Measurements from ENCODE around the gene PLA2G12A.

PLA2G12A gene

DNA sequence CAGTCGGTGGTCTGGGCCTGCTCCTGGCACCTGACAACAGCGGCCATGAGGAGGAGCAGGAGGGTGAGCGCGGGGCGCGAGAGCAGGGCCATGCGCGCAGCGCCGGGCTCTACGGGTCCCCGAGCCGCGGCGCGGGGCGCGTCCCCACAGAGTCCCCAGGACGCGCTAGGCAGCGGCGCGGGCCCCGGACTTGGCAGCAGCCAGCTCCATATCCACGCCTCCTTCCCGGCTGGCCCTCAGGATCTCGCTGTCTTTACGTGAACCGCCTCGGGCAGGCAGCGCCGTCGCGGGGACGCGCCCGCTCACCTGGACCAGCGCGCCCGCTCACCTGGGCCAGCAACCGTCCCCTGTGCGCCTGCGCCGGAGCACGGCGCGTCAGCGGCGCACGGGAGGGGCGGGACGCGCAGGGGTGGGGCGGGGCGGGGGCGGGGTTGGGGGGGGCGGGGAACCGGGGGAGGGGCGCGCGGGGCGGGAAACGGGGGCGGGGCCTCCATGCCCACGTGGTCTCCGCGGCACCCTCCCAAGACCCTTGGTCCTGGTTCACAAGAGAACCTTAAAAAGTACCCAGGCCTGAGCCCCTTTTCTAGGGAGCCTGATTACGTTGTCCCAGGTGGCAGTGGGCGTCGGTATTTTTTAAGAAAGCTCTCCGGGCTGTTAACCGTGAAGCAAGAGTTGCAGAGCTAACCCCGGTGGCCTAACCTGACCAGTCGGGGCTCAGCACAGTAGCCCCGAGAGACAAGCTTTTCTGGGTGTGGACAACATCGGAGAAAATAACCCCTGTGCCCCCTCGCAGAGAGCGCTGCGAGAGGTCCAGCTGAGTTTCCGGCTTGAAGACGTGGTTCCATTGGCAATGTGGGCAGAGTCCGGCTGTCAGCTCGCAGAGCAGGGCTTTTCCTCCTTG lies at the start of gene PLA2G12A:
TSS of gene PLA2G12A (minus strand) at position 353 of the 901 bp plus-strand sequence. CDS start at position 92, 261 bp downstream.
- DNase-seq, result peak; percentile 31

DNA sequence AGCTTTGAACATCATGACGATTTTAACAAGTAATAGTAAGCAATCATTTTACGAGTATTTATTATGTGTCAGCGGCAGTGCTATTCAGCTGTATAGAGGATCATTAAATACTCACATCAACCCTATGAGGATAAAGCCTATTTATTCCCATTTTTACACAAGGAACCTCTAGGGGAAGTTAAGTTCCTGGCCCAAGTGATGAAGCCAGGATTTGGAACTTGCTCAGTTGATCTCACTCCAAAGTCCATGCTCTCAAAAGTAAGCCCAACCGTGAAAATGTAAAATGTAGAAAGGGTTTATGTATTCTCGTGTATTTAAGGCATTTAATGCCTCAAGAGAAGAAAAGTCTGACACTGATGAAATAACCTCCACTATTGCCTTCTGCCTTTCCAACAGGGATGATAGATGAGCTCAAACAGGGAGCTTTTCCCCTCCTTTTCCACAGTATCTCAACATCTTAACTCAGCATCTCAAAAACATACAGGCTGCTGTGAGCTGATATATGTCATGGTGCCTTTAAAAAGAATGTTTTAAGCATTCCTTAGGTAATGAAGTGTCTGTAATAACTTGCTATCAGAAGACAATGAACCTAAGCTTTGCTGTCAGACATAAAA lies 35.0 kb upstream of the PLA2G12A start:
- DNase-seq, result no peak

DNA sequence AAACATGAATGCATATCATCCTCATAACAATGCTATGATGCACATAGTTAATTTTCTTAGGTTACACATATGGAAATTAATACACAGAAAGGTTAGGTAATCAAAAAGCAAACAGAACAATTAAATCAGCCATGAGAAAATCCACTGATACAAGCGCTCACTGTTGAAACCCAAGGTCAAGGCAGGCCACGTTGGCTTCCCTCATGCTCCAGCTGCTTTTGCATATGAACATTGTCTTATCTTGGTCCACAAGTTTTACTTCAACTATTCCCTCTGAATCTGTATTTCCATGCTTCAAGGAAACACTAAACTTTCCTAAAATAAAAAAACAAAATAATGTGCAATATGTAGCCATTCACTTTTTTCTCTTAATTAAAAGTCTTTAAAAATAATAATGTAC lies 34.5 kb upstream of the PLA2G12A start:
- no peak for DNase-seq

DNA sequence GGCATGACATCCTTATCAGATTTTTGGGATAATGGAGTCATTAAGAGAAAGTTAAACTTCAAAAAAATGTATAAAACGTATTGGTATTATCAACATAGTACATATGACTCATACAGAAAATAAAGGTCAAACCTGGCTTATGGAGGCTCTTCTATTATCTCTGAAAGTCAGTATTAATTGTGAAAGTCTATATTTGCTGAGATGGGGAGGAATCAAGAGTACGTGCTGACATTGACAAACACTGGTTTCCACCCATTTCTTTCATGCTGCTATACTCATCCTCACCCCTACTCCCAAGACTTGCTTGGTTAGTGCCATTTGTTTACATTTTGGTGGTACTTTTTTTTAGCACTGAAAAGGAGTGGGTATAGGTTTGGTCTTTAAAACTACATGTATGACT lies 30.8 kb upstream of the PLA2G12A start:
- no peak for DNase-seq

DNA sequence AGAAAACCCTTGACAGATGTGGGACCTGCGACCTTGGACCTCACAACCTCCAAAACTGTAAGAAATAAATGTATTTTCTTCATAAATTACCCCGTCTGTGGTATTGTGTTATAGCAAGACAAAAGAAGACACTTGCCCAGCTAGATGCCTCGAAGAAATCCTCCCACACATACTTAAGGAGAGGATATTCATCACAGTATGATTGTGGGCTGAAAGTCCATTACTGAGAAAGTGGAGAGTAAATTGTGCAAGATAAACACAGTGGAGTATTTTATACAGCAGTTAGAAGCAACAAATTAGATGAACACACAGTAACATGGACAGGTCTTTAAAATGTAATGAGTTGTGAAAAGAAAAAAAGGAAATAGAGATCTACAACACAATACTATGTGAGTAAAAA lies 25.8 kb upstream of the PLA2G12A start:
- no peak for DNase-seq

DNA sequence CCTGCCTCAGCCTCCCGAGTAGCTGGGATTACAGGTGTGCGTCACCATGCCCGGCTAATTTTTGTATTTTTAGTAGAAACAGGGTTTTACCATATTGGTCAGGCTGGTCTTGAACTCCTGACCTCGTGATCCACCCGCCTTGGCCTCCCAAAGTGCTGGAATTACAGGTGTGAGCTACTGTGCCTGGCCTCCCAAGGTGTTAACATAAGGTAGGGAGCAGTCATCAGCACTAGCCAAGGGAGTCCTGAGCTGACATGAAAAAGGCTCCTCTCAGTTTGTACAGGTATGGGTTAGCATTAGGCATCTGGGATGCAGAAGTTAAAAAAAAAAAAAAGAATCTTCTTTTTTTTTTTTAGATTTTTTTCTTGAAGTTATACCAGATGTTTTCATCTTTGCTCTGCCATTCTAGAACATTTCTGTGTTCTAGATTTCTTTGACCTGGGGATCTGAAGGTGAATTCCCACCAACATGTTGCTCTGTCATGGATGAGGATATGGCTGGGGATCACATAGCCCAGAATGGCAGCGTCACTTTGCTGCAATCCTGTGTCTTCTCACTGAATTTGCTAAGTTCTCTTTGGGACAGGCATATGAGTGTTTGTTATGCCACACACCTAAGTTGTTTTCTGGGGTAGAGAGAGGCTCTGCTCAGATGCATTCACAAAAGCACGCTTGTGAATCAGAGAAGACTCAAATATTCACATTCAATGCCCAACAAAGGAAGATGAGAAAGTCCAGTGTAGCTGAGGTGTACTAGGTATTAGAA lies 24.4 kb upstream of the PLA2G12A start:
- no peak for DNase-seq

DNA sequence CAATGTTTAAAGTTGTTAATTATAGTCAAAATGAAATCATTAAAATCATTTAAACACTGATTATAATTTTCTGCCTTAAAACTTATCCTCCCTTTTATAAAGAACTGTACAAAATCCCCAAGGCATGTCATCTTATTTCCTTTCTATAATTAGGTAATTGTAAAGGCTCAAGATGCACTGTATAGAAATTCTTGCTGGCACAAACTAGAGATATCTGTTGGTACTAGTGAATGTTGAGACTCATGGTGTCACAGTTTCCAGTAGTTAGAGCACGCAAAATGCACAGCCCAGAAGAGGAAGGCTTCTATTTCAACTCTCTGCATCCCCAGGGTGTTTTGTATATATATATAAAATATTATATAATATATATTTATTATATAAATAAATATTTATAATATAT lies 22.7 kb upstream of the PLA2G12A start:
- no peak for DNase-seq

DNA sequence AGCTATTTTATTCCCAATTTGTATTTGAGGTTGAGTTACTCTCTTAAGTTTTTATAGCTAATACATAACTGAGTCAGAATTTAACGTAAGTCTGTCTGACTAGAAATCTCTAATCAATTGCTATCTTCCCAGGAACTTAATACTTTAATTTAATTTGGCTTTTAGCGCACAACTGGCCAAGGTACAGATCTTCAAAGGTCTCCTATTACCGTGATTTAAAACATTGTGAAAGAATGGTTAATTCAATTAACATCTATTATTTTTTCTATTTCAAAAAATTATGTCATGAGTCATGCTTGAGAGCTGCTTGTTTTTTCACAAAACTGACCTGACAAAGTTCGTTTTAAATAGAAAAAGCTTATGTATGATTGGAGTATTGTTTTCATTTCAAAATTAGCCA lies 22.0 kb upstream of the PLA2G12A start:
- DNase-seq, result no peak

DNA sequence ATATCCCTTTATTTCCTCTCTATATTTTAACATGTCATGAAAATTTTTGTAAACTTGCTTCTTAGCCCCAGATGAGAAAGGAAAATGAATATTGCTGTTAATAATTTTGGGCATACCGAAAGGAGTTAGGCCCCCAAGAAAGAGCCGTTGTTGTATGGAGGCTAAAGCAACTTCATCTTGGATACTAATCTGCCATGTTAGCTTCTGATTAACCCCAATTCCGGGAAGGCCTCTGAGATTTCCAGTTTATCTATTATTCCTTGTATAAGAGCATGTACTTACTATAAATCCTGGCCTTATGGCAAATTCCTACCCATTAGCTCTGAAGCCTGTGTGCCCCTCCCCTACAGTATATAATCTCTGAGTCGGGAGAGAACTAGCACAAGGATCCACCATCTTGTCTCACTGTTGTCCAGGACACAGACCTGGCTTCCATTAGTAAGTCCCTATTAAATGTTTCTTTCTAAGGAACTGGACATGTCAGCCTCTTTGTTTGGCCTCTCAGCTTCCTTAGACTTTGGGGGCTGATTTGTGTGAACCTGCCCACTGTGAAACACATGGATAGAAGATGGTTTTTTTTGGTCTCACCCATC lies 20.9 kb upstream of the PLA2G12A start:
- no peak for DNase-seq

DNA sequence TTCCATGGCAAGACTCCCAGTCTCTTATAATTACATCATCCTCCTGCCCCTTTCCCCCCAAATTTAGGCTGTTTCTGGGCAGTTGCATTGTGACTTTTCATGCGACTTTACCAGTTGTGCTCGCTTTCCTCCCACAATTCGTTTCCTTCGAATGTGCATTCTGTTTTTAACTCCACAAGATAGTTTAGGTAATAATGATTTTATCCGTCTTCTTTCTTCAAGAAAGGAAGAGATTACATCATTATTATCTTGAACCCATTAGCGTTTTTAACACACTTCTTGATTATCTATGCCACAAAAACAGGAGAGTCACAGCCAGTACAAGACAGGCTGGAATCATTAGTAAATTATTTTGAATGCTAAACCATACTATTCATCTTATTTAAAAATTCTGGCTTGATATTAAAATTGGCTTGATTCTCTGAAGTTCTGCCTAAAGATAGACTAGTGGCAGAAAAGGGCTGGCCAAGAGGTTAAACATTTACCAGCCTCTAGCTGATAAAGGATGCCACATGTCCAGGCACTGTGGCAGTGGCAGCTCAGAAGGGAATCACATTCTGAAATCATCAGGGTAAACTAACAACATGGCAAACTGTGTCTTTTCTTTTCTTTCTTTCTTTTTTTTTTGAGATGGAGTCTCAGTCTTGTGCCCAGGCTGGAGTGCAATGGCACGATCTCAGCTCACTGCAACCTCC lies 19.7 kb upstream of the PLA2G12A start:
- DNase-seq, result no peak

DNA sequence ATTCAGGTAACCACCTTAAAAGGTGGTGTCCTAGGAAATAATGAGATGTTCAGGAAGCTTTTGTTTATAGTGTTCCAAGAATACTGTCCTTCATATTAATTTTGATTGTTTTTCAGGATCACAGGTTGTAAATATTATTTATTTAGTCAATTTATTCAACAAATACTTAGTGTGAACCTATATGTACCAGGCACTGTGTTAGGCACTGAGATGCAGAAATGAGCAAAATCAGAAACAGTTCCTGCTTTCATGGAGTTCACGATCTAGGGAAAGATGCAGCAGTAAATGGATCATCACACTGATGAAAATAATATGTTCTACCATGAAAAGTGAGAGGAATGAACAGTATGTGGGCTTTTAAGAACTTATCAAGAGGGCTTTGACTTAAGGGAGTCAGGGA lies 18.2 kb upstream of the PLA2G12A start:
- no peak for DNase-seq

DNA sequence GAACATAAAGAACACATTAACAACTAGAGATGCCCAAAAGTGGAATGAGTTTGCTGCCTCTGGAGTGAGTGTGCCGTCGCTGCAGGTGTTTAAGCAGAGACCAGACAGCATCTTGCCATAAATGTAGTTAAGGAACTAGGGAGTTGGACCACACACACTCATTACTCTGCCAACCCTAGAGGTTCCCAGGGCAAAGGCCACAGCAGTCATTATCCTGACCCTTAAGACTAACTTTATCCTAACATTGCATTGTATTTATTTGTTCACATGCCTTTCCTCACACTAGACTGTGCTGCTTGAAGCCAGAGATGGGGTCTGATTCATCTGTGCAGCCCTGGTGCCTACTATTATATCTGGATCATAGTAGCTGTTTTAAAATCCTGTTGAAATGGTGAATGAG lies 16.9 kb upstream of the PLA2G12A start:
- no peak for DNase-seq

DNA sequence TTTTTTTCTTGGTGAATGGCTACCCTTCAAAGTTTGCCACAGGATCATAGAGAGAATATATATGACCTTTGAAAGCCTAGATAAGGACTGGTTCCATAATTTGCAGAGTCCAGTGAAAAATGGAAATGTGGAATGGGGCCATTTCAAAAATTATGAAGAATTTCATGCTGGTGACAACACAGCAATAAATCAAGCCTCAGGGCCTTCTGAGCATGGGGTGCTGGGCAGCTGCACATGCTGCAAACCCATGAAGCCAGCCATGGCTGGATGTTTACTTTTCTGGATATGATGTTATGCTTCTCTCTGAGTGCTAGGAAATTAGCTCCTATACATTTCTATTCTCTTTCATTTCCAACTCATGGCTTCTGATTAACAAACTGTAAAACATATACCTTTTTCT lies 16.0 kb upstream of the PLA2G12A start:
- DNase-seq, result no peak

DNA sequence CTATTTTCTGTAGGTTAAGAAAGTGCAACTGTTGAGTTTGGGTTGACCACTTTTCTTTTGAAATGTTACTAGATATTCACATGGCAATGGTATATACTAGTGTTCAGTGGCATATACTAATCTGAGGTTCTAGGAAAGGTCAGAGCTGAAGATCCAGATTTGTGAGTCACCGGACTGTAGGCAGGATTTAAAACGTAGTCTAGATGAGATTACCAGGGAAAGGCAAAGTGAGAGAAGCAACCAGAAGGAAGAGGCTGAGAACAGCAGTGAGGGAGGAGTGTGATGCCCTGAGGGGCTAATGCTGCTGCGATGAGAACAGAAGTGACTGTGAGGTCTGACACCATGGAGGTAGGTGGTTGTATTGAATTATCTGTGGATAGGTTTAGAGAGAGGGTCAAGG lies 9.7 kb upstream of the PLA2G12A start:
- no peak for DNase-seq

DNA sequence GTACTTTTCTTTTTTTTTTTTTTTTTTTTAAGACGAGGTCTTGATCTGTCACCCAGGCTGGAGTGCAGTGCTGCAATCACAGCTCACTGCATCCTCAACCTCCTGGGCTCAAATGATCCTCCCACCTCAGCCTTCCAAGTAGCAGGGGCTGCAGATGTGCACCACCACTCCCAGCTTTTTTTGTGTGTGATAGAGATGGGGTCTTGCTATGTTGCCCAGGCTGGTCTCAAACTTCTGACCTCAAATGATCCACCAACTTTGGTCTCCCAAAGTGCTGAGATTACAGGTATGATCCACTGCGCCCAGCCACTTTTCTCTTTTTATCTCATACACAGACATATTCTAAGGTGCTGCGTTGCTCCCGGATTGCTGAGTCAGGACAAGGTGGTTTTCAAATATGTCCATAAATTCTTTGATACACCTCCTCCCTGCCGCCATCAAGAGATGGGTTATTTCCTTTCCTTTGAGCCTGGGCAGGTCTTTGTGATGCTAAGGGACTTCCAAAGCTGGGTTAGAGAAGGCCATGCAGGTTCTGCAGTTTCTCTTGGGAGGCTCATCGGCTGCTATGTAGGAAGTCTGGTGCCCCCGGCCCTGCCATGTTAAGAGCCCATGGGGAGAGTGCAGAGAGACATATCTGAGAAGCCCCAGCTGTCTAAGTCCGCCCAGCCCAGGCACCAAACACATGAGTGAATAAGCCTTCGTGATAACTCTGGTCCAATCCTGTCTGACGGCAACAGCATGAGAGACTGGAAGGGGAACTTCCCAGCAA lies 8.4 kb upstream of the PLA2G12A start:
- DNase-seq, result no peak

DNA sequence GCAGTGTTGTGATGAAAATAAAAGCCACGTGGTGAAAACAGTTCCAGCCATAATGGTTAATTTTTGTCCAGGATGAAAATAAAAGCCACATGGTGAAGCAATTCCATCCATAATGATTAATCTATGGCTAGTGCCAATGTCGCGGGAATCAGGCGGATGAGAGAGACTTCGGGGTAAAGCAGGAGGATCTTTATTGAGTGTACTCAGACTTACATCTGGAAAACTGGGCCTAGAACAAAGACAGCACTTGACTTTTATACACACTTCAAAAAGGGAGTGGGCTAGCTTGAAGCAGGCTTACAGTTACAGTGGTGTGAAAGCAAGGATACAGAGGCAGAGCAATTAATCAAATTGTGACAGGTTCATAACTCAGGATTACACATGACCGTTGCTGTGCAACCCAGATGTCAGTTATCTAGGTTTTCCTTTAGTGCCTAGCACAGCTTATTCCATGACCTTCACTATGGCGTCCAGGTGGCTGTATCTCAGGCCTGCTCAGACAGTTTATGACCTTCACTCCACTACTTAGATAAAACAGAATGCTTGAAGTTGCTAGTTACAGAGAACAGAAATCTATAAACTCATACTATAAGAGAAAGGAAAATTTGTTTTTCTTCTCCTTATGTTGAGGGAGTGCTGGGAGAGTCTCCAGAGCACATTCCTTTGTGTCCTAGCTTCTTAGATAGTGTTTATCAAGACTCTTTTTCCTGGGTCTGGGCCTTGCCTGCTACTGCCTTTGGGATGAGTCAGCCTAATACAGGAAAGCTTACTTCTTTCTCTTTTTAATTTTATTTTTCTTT lies 5.9 kb upstream of the PLA2G12A start:
- DNase-seq, result no peak

DNA sequence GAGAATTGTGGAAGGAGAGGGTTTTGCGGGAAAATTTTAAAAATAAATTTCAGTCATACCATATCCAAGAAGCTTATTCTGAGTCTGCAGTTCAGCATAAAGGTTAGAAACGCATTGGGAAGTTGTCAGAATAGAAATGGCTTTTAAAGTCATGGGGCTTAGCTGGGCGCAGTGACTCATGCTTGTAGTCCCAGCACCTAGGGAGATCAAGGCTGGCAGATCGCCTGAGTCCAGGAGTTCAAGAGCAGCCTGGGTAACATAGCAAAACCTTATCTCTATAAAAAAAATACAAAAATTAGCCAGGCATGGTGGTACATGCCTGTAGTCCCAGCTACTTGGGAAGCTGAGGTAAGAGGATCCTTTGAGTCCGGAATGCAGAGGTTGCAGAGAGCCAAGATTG lies 3.9 kb upstream of the PLA2G12A start:
- no peak for DNase-seq

DNA sequence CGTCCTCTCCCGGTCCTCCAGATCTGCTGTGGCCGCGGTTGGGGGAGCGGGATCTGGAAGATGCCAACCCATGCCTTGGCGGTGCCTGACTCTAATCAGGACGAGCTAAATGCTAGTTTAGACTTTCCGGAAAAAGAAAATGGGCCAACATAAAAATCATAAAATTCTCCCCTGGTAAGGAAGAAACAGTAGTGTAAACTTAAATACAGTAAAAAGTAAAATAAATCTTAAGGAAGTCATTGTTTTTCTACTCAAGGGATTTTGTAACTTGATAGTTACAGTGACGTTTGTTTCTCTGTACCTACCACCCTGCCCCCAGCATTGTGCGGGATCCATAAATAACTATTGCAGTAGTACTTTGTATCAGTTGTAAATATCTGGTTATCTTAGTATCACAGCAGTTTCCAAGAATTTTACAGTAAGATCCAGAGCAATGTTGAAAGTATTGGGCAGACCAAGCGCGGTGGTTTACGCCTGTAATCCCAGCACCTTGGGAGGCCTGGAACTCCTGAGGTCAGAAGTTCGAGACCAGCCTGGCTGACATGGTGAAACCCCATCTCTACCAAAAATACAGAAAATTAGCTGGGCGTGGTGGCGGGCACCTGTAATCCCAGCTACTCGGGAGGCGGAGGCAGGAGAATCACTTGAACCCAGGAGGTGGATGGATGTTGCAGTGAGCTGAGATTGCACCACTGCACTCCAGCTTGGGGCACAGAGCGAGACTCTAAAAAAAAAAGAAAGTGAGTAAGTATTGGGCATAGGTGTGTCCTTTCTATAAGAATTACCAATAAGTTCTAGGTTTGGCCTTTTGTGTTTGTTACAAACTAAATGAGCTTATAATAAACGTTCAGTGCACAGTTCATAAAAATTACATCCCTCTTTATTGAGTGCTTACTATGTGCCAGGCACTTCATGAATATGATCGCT lies 1.0 kb upstream of the PLA2G12A start:
- no peak for DNase-seq

DNA sequence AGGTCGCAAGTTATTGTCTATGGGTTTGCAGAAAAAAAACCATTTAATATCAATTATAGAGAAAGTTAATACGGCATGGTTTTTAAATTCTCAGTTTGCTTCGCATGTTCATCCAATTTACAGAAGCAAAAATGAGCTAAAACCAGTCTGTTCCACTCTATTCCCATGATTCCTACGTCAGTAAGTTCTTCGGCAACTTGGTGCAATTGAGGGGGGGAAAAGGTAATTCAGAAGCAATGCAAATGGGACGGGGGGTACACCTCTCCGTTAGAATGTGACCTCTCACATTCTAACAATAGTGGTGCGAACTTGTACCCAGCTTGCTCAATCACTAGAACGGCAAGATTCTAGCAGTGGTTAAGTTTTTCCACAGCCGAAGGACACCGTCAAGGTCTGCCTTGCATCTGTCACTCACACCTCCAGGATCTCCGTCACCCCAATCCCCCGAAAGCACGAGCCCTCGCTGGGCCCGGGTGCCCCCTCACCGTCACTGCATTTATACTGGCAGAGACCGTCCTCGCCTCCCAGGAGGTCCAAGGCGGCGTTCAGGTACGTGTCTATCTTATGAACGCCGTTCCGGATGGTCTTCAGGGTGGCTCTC lies 653 bp downstream of the PLA2G12A start:
- no peak for DNase-seq
